IMR-90 (cell line): ENCODE results near the gene CAMTA1. TPM values are rescaled to one million over a fixed set of nuclear protein-coding genes. Genes with fewer than 3 reads are reported as not detected.

ENCODE experiments used
- CTCF ChIP-seq: conservative IDR thresholded peaks from 2 replicates; pipeline ENCODE4 v1.5.1; 2012; ENCODE audit warnings: mild to moderate bottlenecking, low read depth, low read length, improper control_type of control experiment
- FOS ChIP-seq: fragments of 150-350 bp; IDR thresholded peaks from 2 replicates; pipeline ENCODE4 v1.6.1; 2016; ENCODE audit warnings: low read depth, low read length
- MAFK ChIP-seq: IDR thresholded peaks from 2 replicates; pipeline ENCODE4 v1.6.1; 2012; ENCODE audit warnings: low read depth, low read length, improper control_type of control experiment
- SMC3 ChIP-seq: fragments of 150-350 bp; IDR thresholded peaks from 2 replicates; pipeline ENCODE4 v1.6.1; 2016; ENCODE audit warnings: low read depth, mild to moderate bottlenecking, antibody characterized with exemption, low read length, moderate library complexity
- polyA plus RNA-seq, 3 experiments: library from polyadenylated mRNA; depleted of rRNA; stranded (reverse); fragments of >200 nt; gene quantifications; 2 replicates each; pipeline ENCODE4 v1.2.3, GENCODE V29; 2012; ENCODE audit warnings: low replicate concordance in 1 of 3
- total RNA-seq: library from RNA; depleted of rRNA; stranded (reverse); fragments of >200 nt; gene quantifications from 2 replicates; pipeline ENCODE4 v1.2.3, GENCODE V29; 2012

CAMTA1 gene
- total and polyA plus RNA-seq, 2 of the 4 experiments (the other 2 are of a cell fraction): 35.5 to 74.3 TPM

DNA sequence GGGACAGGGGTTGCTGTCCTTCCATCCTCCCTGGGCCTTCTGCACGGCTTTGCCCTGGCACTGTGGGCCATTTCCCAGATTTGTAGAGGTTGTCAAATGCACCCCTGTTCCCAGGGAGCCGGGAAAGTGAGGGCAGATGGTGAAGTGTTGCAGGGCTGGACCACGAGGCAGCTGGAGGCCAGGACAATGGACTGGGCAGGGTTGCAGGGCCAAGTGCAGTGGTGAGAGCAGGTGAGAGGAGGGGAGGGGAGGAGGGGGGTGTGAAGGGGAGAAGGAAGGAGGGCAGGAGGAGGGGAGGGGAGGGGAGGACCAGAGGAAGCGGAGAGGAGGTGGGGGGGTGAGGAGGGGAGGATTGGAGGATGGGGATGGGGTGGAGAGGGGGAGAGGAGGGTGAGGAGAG, 443.9 kb downstream of the CAMTA1 start (continued):
- no peak for TF ChIP-seq CTCF
- TF ChIP-seq MAFK: no peak
- TF ChIP-seq SMC3: no peak
- no peak for TF ChIP-seq FOS
